ENCODE measurements around the gene MAD1L1.
"Not testable (repeated sequence)": the region's sequence is repeated elsewhere in the genome, so short reads cannot be mapped to it uniquely, and the experiment has no call there.

Gene MAD1L1

GRCh38 chr7:1889556-1890181, 343.1 kb downstream of the MAD1L1 start:
- DNase-seq = no peak

DNA sequence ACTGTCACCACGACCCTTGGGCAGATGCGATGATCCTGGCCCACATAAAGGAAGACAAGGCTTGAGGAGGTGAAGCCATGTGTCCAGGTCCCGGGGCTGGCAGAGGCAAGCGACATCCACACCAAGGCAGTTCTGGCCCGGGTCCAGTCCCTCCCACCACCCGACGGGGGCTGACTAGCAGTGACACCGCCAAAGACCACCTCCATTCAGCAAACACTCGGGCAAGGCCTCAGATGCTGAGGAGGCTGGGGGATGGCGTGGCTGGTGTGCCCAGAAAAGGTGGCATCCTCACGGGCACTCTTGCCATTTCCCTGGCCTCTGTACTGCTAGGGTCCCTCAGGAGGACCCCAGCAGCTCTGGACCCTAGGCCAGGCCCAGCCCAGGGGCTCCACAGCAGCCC, 343.7 kb downstream of the MAD1L1 start:
- DNase-seq = no peak

GRCh38 chr7:1888425-1888824, 344.3 kb downstream of the MAD1L1 start:
- no peak for DNase-seq

DNA sequence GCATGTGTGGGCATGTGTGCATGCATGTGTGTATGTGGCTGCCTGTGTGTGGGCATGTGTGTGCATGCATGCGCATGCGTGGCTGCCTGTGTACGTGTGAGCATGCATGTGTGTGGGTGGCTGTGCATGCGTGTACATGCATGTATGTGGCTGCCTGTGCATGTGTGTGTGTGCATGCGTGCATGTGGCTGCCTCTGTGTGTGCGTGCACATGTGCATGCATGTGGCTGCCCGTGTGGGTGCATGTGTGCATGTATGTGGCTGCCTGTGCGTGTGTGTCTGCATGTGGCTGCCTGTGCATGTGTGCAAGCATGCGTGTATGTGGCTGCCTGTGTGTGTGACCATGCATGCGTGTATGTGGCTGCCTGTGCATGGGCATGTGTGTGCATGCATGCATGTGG, 345.5 kb downstream of the MAD1L1 start:
- no peak for DNase-seq

DNA sequence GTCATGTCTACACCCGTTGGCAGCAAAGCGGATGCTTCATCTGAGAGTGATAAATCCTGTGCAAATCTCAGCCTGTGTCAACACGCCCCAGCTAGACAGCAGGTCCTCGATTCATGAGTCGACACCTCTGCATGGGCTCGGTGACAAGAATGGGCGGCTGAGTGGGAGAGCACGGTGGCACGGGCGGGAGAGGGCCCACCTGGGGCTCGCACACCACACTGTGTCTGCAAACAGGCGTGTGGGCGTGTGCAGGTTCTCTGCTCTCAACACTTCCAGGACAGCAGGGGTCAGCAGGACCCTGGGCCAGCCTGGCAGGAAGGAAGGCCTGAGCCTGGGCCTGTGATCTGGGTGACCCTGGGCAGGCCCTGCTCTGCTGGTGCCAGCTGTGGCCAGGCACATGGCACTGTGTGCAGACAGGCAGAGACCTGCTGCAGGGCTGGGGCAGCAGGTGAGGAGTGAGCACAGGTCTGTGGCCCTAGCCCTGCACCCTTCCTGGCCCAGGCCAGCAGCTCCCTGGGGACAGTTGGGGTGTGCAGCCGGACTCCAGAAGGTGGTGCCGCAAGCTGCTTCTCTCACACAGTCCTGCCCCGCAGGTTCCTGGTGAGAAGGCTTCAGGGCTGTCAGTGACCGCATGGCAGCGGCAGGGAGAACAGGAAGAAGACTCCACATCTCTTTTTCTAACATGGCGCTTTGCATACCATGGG, 346.2 kb downstream of the MAD1L1 start:
- DNase-seq = no peak

GRCh38 chr7:1885465-1886226, 347.1 kb downstream of the MAD1L1 start:
- no peak for DNase-seq

GRCh38 chr7:1884583-1885350, 348.0 kb downstream of the MAD1L1 start:
- no peak for DNase-seq

GRCh38 chr7:1883834-1884582, 348.7 kb downstream of the MAD1L1 start:
- peak in 6 of 58 donors; percentile 1 to 37 (median 24) for DNase-seq

- DNase-seq = peak in 1 of 58 donors; percentile 28
These were observed 349.5 kb downstream of the MAD1L1 start for GRCh38 chr7:1883031-1883761.

- DNase-seq = no peak
These were observed 350.3 kb downstream of the MAD1L1 start for GRCh38 chr7:1882451-1882850.

GRCh38 chr7:1881946-1882345, 350.8 kb downstream of the MAD1L1 start:
- DNase-seq = no peak

- DNase-seq = not testable (repeated sequence)
These were observed 356.1 kb downstream of the MAD1L1 start for GRCh38 chr7:1876641-1877040.

DNA sequence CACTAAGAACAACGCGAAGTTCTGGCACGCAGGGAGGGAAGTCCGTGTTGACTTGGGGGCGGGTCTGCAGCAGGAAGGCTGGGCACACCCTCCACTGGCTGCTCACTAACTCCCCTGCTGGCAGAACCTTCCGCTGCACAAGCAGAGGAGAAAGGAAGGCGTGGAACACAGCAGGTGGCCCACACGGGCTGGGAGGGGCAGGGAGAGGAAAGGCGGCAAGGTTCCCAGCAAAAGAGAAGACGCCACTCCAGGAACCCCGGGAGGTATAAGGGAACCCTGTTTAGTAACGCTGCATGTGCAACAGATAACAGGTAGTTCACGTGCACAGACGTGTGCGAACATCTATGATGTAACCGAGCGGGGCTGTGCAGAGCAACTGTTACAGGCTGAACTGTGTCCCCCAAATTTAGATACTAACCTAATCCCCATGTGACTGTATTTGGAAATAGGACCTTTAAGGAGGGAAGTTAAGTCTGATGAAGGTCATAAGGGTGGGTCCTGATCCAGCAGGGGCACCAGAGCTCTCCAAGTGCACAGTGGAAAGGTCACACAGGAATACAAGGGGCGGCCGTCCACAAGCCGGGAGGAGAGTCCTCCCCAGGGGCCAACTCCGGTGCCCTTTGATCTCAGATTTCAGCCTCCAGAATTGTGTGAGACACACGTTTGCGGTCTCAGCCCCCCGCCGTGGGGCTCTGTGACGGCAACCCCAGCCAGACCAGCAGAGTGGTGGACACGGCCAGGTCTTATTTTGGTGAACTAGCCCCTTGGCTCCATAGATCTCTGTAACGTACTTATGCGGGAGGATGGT, 357.1 kb downstream of the MAD1L1 start:
- DNase-seq = not testable (repeated sequence)

GRCh38 chr7:1874590-1875391, 358.0 kb downstream of the MAD1L1 start:
- not testable (repeated sequence) for DNase-seq

DNA sequence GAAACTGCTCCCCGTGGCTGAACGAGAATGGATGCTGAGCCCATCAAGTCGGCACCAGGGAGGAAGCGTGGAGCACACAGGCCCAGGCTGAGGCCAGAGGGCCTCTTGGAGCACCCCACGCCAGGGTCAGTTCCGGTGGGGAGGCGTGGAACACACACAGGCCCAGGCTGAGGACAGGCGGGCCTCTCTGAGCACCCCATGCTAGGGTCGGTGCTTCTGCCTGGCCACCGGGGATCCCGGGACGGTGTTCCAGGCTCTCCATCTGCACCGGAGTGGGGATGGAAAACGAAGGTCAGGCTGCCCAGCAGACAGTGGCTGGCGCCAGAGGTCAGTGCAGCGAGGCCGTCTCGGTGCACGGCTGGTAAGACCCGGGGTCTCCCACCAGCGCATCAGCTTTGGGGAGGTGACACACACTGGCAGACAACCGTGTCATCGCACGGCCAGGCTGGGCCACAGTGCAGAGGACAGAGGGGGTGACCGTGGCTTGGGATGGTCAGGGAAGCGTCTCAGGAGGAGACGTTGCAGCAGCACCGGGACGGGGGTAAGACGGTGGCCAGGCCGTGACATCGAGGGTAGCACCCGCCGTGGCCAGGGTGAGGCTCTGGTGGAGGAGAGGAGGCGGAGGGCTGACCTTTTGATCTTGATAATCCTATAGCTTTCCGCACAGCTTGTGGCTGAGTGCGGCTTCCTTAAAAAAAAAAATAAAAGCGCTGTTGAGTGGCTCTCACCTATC, 358.7 kb downstream of the MAD1L1 start:
- no peak for DNase-seq

DNA sequence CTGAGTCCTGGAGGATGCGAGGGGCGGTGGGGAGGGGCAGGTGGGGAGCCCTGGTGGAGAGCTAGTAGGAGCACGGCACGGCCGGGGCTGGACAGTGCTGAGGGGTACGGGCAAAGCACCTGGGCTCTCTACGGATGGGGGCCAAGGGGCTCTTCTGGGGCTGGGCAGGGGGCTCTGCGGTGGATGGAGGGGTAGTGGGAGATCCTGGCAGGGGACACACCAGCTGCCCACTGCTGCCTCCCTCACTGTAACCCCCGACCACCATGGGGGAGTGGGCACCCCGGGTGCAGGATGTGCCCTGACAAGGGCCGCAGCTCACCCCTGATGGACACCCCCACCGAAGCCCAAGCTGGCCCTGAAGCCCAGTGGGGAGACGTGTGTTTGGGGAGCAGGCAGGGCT, 359.3 kb downstream of the MAD1L1 start:
- DNase-seq = no peak

GRCh38 chr7:1873070-1873405, 359.7 kb downstream of the MAD1L1 start:
- no peak for DNase-seq

Data from anterior cingulate cortex (tissue), 58 donors.